ENCODE results near the gene SGSH. TPM values are rescaled to one million over a fixed set of nuclear protein-coding genes. Genes with fewer than 3 reads are reported as not detected.

Gene SGSH
- total and polyA plus RNA-seq, 8 donors = 21.4 to 65.2 (median 29.1) TPM

GRCh38 chr17:80248001-80248893 is 28.1 kb upstream of the SGSH start:
- H3K4me3 ChIP-seq = no peak overlapping the region
- TF ChIP-seq, protein P1, sequence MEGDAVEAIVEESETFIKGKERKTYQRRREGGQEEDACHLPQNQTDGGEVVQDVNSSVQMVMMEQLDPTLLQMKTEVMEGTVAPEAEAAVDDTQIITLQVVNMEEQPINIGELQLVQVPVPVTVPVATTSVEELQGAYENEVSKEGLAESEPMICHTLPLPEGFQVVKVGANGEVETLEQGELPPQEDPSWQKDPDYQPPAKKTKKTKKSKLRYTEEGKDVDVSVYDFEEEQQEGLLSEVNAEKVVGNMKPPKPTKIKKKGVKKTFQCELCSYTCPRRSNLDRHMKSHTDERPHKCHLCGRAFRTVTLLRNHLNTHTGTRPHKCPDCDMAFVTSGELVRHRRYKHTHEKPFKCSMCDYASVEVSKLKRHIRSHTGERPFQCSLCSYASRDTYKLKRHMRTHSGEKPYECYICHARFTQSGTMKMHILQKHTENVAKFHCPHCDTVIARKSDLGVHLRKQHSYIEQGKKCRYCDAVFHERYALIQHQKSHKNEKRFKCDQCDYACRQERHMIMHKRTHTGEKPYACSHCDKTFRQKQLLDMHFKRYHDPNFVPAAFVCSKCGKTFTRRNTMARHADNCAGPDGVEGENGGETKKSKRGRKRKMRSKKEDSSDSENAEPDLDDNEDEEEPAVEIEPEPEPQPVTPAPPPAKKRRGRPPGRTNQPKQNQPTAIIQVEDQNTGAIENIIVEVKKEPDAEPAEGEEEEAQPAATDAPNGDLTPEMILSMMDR (IDR thresholded peaks at IDR 0.05) = no peak
- H3K36me3 ChIP-seq = peaks cover 0 to 17% (median 0%) of the 10 kb centered on the region in 3 donors
- peak in 1 of 6 donors; percentile 69 for DNase-seq
- 93 to 95% methylated on average over 22 to 23 of the region's 23 CpGs for WGBS, 2 donors
- intact Hi-C loops (cut with DNase I) = loop anchor here in 1 of 3 donors (10.0 kb wide), 1 partner anchor 153 kb away; no protein-coding TSS in a partner anchor
- no peaks in the 10 kb centered on the region for H3K27me3 ChIP-seq
- no peaks in the 10 kb centered on the region for H3K4me1 ChIP-seq
- no peak for FAIRE-seq
- no peak overlapping the region for H3K27ac ChIP-seq
- H3K9me3 ChIP-seq = no peaks in the 10 kb centered on the region
- ATAC-seq = no peak

- H3K9me3 ChIP-seq = no peaks in the 10 kb centered on the region
- ATAC-seq = no peak
- H3K27ac ChIP-seq = no peak overlapping the region
- FAIRE-seq = no peak
- H3K27me3 ChIP-seq = no peaks in the 10 kb centered on the region
- H3K4me3 ChIP-seq = no peak overlapping the region
- TF ChIP-seq, protein P1 (IDR thresholded peaks at IDR 0.05) = no peak
- 96% methylated on average over 17 of the region's 17 CpGs for WGBS, 2 donors
- intact Hi-C loops (cut with DNase I) = loop anchor here in 1 of 3 donors (10.0 kb wide), 1 partner anchor 153 kb away; no protein-coding TSS in a partner anchor
- H3K4me1 ChIP-seq = no peaks in the 10 kb centered on the region
- DNase-seq = peak in 1 of 6 donors; percentile 50
- peaks cover 0 to 17% (median 0%) of the 10 kb centered on the region in 3 donors for H3K36me3 ChIP-seq
Observed at GRCh38 chr17:80247561-80247960, 27.4 kb upstream of the SGSH start.

GRCh38 chr17:80246726-80247125 is 26.6 kb upstream of the SGSH start:
- H3K36me3 ChIP-seq = peaks cover 0 to 17% (median 0%) of the 10 kb centered on the region in 3 donors
- TF ChIP-seq, protein P1 (IDR thresholded peaks at IDR 0.05) = no peak
- H3K4me1 ChIP-seq = no peaks in the 10 kb centered on the region
- H3K9me3 ChIP-seq = no peaks in the 10 kb centered on the region
- 82 to 91% methylated on average over 8 of the region's 8 CpGs for WGBS, 2 donors
- no peak for ATAC-seq
- no peak for FAIRE-seq
- H3K27ac ChIP-seq = no peak overlapping the region
- intact Hi-C loops (cut with DNase I) = loop anchor here in 1 of 3 donors (10.0 kb wide), 1 partner anchor 152 kb away; no protein-coding TSS in a partner anchor
- H3K4me3 ChIP-seq = no peak overlapping the region
- H3K27me3 ChIP-seq = no peaks in the 10 kb centered on the region
- peak in 1 of 6 donors; percentile 55 for DNase-seq

GRCh38 chr17:80246266-80246681 is 26.1 kb upstream of the SGSH start:
- WGBS, 2 donors = 94% methylated on average over 17 to 19 of the region's 19 CpGs
- H3K36me3 ChIP-seq = peaks cover 0 to 21% (median 0%) of the 10 kb centered on the region in 3 donors

More at GRCh38 chr17:80246266-80246681, 26.1 kb upstream of the SGSH start:
- ATAC-seq (no peak), DNase-seq (peak in 1 of 6 donors; percentile 59), FAIRE-seq (no peak)
- TF ChIP-seq, protein P1 (IDR thresholded peaks at IDR 0.05) = no peak
- H3K4me3 ChIP-seq = no peak overlapping the region
- no peaks in the 10 kb centered on the region for H3K27me3 ChIP-seq
- intact Hi-C loops (cut with DNase I) = loop anchor here in 1 of 3 donors (10.0 kb wide), 1 partner anchor 151 kb away; no protein-coding TSS in a partner anchor
- no peak overlapping the region for H3K27ac ChIP-seq
- no peaks in the 10 kb centered on the region for H3K9me3 ChIP-seq
- H3K4me1 ChIP-seq = no peaks in the 10 kb centered on the region

Data from pancreas (tissue), 10 donors.